Measurements from ENCODE around the gene PTPRH. TPM values are rescaled to one million over a fixed set of nuclear protein-coding genes. Genes with fewer than 3 reads are reported as not detected.

Gene PTPRH
- polyA plus RNA-seq, 1 experiment: 1.3 TPM

GRCh38 chr19:55245236-55245904 lies 36.1 kb upstream of the PTPRH start:
- Histone ChIP-seq H3K27ac (ENCODE audit: low read depth, low read length) (peak overlapping the region; percentile 2), H3K9me3 (ENCODE audit: control insufficient read depth, insufficient read depth, low read length) (no peaks in the 10 kb centered on the region), H3K4me3 (ENCODE audit: low read depth, low read length) (no peak overlapping the region), H3K27me3 (ENCODE audit: control insufficient read depth, insufficient read depth, low read length) (no peaks in the 10 kb centered on the region)
- POLR2A ChIA-PET: no interaction called here
- no peak for DNase-seq (ENCODE audit: low read depth, low spot score)
- CTCF ChIA-PET: interaction anchor here (0.6 kb wide), 1 partner anchor 96 kb away, joined by 3 read pairs; no protein-coding TSS in a partner anchor
- no peak for TF ChIP-seq CTCF (IDR thresholded peaks at IDR 0.05; ENCODE audit: low read depth, low read length)

GRCh38 chr19:55244004-55244680 lies 34.8 kb upstream of the PTPRH start:
- DNase-seq (ENCODE audit: low read depth, low spot score): no peak
- Histone ChIP-seq H3K4me3 (ENCODE audit: low read depth, low read length) (no peak overlapping the region), H3K27me3 (ENCODE audit: control insufficient read depth, insufficient read depth, low read length) (no peaks in the 10 kb centered on the region), H3K9me3 (ENCODE audit: control insufficient read depth, insufficient read depth, low read length) (no peaks in the 10 kb centered on the region), H3K27ac (ENCODE audit: low read depth, low read length) (no peak overlapping the region)
- POLR2A ChIA-PET: no interaction called here
- CTCF ChIA-PET: no interaction called here
- no peak for TF ChIP-seq CTCF (IDR thresholded peaks at IDR 0.05; ENCODE audit: low read depth, low read length)

GRCh38 chr19:55242517-55242916 lies 33.2 kb upstream of the PTPRH start:
- ChIA-PET CTCF (interaction anchor here (0.6 kb wide), 1 partner anchor 75 kb away, joined by 3 read pairs; no protein-coding TSS in a partner anchor), POLR2A (no interaction called here)
- TF ChIP-seq CTCF (IDR thresholded peaks at IDR 0.05; ENCODE audit: low read depth, low read length): no peak
- DNase-seq (ENCODE audit: low read depth, low spot score): no peak
- Histone ChIP-seq H3K4me3 (ENCODE audit: low read depth, low read length) (no peak overlapping the region), H3K27me3 (ENCODE audit: control insufficient read depth, insufficient read depth, low read length) (no peaks in the 10 kb centered on the region), H3K27ac (ENCODE audit: low read depth, low read length) (no peak overlapping the region), H3K9me3 (ENCODE audit: control insufficient read depth, insufficient read depth, low read length) (no peaks in the 10 kb centered on the region)

- Histone ChIP-seq H3K27me3 (ENCODE audit: control insufficient read depth, insufficient read depth, low read length) (no peaks in the 10 kb centered on the region), H3K9me3 (ENCODE audit: control insufficient read depth, insufficient read depth, low read length) (no peaks in the 10 kb centered on the region), H3K27ac (ENCODE audit: low read depth, low read length) (no peak overlapping the region), H3K4me3 (ENCODE audit: low read depth, low read length) (no peak overlapping the region)
- no peak for DNase-seq (ENCODE audit: low read depth, low spot score)
- CTCF ChIA-PET: interaction anchor here (0.6 kb wide), 1 partner anchor 74 kb away, joined by 3 read pairs; no protein-coding TSS in a partner anchor
- POLR2A ChIA-PET: no interaction called here
- no peak for TF ChIP-seq CTCF (IDR thresholded peaks at IDR 0.05; ENCODE audit: low read depth, low read length)
Measured at GRCh38 chr19:55241935-55242464, 32.7 kb upstream of the PTPRH start.
